Measurements from ENCODE around the gene PNKP.

The PNKP gene

DNA sequence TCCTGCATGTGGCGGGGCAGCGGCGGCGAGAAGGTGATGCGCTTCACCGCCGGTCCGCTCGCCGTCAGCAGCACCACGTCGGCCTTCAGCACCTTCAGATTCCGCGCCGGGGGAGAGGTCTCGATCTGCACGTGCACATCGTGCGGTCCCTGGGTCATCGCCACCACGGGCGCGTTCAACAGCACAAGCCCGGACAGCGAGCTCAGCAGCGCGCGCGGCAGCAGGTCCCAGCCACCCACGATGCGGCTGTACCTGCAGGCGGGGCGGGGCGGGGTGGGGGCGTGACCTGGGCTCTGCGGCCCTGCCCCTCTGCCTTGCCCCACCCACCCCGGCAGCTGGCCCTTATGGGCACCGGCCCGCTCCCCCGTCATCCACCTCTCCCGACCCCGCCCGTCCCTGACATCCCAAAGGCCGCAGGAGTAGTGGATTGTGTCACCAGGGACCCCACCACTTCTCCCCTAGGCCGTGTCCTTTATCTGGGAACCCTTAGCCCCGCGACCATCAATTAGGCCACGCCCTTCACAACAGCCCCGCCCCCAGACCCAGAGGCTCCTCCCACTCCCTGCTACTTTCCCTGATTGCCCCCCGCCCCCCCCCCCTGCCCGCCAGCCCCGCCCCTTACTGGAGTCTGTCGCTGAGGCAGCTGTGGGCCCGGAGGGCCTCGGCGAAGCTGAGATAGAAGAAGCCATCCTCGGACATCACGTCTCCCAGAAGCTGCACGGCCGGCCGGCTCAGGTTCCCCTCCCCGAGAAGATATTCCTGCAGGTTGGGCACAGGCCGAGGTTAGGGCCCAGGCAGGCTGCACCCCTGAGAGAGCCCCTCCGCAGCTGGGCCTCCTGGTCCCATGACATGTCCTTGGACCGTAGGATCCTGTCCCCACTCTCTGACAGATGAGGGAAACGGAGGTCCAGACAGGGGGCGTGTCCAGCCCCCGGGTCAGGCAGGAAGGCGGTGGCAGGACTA is 23.3 kb upstream of the PNKP start:
- DNase-seq (ENCODE audit: low spot score) = peak; percentile 55

DNA sequence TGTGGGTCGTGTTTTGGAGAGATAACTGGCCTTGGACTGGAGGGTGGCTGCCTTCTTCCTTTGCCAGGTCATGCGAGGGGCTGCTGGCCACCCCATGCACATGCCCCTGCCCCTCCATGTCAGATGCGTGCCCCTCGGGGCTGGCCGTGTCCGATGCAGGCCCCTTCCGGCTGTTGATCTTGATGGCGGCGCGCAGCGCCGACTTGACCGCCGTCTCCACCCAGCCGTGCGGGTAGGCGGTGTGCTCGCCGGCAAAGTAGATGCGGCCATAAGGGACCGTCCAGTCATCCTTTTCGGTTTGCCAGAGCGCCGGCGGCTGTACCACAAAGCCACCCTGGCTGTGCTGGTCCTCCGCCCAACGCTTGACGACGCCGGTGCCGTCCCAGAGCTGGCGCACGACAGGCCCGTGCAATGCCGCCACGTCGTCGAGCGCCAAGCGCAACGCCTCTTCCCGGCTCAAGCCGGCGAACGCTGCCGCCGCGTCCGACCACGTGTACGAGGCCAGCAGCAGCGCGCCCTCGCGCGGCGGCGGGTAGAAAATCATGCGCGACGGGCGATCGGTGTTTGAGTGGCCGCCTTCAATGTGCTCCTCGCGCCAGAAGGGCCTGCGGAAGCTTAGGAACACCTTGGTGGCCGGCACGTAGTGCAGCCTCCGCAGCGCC is 22.4 kb upstream of the PNKP start:
- DNase-seq (ENCODE audit: low spot score) = peak; percentile 68

DNA sequence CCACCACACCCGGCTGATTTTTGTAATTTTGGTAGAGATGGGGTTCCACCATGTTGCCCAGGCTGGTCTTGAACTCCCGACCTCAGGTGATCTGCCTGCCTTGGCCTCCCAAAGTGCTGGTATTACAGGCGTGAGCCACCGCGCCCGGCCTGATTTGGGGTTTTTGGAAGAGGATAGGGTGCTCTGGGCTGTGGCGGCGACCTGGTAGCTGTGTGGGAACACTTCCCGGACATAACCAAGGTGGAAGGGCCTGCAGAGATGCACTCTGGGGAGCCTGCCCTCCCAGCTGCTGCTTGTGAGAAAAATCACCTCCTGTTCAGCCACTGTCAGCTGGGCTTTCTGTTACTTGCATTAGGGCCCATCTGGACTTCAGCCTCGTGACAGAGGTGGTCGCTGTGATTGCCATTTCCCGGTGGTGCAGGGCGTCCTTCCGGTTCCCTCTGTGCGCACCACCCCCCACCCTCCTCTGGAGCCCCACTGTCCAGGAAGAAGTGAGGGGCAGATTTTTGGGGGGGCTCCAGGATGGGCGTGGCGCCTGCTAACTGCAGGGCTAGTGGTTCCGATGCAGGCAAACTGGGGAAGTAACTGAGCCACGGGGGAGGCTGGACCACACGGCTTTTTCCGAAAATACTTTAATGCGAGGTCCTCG is 21.8 kb upstream of the PNKP start:
- DNase-seq (ENCODE audit: low spot score) = no peak

DNA sequence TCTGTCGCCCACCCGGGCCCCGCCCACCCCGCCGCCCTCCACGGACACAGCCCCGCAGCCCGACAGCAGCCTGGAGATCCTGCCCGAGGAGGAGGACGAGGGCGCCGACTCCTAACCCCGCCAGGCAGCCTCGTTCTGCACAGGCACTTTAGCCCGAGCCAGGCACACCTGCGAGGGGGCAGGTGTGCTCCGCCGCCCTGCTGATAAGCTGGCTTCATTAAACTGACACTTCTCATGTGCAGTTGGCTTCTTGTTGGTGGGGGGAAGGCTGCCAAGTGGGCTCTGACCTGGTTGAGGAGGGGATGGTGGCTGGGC is 21.1 kb upstream of the PNKP start:
- DNase-seq (ENCODE audit: low spot score) = no peak

DNA sequence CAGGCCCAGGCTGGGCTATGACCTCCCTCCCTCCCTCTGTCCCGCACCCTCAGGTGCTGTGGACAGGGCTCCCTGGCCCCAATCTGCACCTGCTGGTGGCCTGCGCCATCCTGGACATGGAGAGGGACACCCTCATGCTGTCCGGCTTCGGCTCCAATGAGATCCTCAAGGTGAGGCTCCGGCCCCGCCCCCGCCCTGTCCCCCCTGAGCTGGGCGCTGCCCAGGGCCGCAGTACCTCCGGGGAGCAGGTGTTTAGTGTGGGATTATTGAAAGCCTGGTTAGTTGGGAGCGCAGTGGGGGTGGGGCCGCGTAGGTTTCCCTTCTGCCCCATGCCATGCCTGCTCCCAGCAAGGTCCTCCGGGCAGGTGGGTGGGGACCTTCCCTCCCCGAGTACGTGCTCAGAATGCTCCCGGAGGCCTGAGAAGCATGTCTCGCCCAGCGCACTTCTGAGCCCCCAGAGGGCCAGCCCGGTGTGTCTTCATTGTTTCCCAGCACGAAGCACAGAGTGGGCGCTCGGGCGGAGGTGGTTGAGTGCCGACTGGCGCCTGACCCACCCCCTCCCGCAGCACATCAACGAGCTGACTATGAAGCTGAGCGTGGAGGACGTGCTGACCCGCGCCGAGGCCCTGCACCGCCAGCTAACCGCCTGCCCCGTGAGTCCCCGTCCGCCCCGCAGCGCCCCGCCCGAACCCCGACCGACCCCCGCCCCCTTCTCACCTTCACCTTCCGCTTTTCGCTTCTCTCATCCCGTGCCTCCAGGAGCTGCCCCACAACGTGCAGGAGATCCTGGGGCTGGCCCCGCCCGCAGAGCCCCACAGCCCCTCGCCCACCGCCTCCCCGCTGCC is 20.5 kb upstream of the PNKP start:
- DNase-seq (ENCODE audit: low spot score) = no peak

DNA sequence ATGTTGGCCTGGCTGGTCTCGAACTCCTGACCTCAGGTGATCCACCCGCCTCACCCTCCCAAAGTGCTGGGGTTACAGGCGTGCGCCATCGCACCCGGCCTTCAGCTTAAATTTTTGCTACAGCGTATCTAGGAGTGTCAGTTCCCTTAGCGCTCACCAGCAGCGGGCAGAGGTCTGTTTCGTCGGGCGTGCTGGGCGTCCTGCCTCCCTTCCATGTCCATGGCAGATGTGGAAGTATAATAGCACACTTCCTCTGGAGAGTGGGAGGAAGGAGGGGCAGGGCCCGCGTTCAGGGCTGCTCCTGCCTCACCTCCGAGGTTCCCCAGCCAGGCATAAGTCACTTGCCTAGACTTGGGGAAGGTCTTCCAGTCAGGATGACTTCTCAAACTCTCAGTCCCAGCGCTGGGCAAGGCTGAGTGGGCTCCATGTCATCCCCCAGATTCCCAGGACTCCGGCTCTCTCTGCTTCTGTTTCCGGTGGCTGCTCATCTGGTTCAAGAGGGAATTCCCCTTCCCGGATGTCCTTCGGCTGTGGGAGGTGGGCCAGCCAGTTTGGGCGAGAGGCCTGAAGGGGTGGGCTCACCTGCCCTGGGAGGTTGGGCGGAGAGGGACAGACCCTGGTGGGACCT is 19.8 kb upstream of the PNKP start:
- DNase-seq (ENCODE audit: low spot score) = no peak

DNA sequence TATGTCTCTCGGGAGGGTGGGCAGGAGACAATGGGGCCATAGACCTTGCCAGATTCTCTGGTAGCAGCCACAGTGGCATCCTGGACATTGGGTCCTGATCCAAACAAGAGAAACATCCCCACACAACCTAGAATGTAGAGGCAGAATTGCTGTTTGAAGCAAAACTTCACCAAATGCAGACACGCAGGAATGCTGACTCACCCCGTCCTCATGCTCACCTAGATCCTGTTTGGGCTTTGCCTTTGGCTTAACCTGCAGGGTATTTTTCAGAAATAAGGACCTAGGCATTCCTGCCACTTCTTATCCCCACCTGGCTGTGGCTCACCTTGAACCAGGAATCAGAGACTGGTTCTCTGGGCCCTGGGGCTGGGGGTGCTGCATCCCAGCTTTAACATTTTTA is 17.4 kb upstream of the PNKP start:
- DNase-seq (ENCODE audit: low spot score) = no peak

DNA sequence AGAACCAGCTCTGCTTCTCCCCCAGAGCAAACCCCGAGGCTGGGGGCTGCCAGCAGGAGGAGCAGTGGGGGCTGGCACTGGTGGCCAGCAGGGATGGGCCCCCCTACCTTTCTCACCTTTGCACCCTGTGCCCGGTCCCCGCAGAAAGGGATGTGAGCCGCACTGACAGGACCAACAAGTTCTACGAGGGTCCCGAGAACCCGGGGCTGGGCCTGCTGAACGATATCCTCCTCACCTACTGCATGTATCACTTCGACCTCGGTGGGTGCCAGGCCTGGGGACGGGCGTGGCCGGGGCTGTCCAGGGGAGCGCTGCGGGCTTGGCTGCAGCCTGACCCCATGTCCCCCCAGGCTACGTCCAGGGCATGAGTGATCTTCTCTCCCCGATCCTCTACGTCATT is 16.7 kb upstream of the PNKP start:
- no peak for DNase-seq (ENCODE audit: low spot score)

DNA sequence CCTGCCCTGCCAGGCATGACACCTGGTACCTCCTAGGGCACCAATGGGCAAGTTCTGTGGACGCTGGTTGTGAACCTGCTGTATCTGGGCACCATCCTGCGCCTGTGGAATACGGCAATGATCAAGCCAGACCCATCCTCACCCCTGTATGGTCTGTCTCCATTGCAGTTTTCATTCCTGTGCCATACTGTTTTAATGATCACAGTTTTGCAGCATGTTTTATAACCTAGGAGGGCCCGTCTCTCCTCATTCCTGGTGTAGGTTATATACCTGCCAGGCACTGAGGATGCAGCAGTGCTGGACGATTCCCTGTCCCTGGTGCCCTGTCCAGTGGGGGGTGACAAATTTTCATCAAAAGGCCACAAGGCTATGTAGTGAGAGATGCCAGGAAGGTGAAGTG is 15.7 kb upstream of the PNKP start:
- DNase-seq (ENCODE audit: low spot score) = no peak

DNA sequence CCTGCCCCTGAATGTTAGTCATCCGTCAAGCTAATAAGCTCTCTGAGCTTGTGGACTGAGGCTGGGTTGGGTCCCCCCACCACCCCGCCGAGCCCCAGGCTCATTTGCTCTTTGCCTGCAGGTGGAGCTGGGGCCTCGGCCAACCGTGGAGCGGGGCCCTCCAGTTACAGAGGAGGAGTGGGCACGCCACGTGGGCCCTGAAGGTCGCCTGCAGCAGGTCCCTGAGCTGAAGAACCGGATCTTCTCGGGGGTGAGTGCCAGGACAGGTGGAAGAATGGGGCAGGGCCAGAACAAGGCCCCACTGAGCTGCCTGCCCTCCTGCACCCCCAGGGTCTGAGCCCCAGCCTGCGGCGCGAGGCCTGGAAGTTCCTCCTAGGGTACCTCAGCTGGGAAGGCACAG is 15.3 kb upstream of the PNKP start:
- no peak for DNase-seq (ENCODE audit: low spot score)

DNA sequence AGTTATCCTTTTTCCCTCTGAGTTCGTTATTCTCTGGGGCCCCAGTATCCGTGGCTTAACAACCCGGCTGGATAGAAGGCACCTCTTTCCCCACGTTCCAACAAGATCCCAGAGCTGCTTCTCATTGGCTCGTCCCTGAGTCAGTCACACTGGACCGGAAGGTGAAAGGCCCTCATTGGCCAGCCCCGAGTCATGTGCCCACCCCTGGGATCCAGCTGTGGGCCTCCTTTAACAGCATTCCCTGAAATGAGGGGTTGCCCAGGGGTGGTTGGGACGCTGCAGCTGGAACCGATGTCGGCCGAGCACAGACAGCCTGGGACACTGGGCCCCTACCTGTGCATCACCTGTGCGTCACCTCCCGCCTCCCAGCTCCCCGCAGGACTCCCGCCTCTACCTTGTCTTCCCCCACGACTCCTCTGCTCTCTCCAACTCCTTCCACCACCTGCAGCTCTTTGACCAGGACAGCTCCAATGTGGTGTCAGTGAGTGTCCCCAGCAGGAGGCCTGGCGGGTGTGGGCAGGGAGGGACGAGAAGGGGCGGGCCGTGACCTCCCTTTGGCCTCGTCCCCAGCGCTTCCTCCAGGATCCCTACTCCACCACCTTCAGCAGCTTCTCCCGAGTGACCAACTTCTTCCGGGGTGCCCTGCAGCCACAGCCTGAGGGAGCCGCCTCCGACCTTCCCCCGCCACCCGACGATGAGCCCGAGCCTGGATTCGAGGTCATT is 14.5 kb upstream of the PNKP start:
- DNase-seq (ENCODE audit: low spot score) = no peak

DNA sequence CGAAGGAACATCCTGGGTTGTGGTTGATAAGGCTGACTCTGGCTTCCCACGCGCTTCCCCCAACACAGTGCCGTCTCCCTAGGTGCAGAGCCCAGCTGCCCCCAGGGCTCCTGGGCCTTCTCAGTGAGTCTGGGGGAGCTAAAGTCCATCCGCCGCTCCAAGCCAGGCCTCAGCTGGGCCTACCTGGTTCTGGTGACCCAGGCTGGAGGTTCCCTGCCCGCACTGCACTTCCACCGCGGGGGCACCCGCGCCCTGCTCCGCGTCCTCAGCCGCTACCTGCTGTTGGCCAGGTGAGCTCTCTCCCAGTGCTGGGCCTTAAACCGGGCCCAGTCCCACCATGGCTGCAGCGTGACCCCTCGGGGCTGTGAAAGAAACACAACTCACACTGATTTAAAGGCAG is 13.8 kb upstream of the PNKP start:
- DNase-seq (ENCODE audit: low spot score) = no peak

DNA sequence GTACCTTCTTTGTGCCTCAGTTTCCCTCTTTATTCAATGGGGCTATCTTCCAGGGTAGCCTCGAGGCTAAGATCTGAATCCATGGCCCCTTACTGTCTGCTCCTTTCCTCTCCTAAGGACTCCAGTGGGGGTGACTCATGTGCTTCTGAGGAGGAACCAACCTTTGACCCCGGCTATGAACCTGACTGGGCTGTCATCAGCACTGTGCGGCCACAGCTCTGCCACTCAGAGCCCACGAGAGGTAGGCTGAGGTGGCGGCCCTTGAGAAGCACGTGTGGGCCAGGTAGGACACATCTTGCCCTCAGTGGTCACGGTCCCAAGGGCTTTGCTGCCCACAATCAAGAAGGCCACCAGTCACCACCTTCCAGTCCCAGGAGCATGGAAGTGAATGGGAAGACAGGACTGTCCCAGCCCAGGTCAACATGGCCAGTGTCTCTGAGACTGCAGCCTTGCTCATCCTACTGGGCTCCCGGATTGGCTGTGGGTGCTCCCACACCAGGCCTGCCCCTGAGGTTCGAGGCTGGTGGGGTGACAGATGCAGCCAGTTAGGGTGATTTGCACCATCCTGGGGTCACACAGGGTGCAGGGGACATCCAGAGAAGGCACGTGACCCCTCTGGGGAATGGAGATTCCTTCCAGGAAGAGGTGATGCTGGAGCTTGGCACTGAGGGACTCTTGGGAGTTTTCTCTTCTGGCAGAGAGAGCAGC is 12.9 kb upstream of the PNKP start:
- no peak for DNase-seq (ENCODE audit: low spot score)

DNA sequence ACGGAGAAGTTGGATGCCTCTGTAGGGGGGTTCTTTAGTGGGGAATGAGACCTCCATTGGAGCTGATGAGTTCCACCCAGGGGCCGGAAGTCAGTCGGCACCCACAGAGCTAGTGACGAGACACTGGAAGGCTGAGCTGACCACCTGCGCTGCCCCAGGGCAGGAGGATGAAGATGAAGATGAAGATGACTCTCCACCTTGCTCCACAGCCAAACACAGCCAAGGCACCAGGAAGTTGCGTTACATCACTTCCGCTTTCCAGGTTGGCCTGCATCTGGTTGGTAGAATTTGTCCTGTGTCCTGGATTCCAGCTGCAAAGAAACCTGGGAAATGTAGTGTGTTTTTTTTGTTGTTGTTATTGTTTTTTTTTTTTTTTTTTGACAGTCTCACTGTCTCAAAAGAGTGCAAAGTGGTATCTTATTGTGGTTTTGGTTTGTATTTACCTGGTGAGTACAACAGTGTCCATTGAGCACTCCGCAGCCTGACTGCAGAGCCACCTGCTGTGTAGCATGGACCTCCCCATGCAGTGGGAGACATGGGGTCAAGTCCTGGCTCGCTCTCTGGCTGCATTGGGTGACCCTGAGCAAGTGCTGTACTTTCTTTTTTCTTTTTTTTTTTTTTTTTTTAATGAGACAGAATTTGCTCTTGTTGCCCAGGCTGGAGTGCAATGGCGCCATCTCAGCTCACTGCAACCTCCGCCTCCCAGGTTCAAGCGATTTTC is 12.0 kb upstream of the PNKP start:
- DNase-seq (ENCODE audit: low spot score) = no peak

DNA sequence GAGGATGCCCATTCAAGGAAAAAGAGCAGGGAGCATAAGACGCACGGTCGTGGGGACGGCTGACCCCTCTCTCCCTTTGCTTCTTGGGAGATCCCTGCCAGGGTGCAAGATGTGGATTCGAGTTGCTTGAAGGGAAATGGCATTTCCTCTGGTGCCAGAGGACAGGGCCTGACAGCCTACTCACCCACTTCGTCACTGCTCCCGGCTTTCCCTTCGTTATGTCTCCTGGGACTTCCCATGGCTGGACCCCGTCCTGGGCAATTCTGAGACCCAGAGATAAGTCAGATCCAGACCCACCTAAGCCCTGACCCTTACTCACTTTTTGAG is 11.3 kb upstream of the PNKP start:
- DNase-seq (ENCODE audit: low spot score) = no peak

DNA sequence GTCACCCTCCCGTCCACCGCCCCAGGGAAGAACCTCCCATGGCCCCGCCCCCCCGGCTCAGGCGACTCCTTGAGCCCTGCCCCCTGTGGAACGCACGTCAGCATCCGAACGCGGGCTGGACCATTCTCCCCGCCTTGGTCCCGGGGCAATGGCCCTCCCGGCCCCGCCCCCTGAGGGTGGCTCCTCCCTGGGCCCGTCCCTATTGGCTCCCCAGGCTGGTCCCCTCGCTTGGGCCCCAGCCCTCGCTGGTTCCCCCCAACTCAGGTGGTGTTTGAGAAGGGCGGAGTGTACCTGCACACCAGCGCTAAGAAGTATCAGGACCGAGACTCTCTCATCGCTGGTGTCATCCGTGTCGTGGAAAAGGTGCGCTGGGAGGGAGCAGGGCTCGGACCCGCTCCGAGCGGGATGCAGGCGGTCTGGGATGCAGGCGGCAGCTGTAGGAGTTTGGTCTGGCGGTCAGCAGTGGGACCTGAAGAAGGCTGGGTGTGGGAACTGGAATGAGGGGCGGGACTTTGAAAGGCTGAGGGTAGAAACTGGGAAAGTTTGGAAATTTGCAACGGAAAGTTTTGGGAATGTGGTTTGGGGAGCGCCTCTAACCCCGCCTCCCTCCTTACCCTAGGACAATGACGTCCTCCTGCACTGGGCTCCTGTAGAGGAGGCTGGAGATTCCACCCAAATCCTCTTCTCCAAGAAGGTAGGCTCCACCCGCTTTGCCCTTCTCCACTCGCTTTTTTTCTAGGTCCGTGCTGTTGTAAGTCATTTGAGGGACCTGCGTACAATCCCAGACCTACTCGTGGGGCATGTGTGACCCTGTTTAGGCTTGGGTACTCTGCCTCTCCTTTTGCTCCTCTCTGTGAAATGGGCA is 10.7 kb upstream of the PNKP start:
- peak; percentile 98 for DNase-seq (ENCODE audit: low spot score)

DNA sequence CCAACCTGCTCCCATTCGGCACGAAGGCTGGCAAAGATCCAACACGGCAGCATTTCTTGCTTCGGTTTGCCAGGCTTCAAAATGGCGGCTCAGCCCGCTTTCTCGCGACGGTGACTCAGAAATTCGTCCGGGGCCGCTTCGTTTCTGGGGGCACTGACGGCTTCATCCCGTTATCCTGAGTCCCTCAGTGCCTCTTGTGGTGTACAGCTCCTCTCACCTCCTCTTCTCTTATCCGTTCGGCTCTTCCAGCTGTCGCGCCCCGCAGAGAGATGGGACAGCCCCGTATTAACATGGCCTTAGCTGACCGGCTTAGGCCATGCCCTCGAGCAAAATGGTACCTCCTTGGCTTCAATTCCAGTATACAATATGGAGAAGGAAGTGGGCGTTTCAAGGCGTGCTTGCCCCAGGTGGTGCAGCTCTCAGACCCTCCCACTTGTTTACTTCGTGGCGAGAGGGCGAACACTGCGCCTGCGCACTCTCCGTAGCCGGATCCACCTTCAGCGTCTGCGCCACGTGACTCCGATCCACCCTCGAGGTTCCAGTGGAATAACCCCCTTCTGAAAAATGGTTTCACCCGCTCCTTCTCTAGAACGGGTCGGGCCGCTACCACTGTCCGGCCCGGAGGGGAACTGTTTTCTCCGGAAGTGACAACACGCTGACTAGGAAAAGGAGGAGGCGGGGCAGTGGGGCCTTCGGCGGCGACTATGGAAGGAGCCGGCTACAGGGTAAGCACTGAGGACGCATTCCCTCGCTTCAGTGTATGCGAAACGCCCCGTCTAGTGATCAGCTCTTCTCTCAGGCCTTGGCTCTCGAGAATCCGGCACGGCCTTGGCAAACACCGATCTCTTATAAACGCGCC is 9.9 kb upstream of the PNKP start, which contains the start of the genes AKT1S1 and TBC1D17:
Gene AKT1S1, minus strand, starts transcription at position 336 of the 859 bp plus-strand sequence. CDS start 4,060 bp downstream, outside the sequence.
Gene TBC1D17, plus strand, starts transcription at position 683 of the 859 bp plus-strand sequence. Its CDS starts 22 bp downstream, at position 705.
- peak; percentile 99 for DNase-seq (ENCODE audit: low spot score)

Data from AG08396 (cell line).